PC-3 (cell line): ENCODE measurements around the gene TRMT10B.

ENCODE experiments used
- EZH2 ChIP-seq: fragments of 300-600 bp; sonication (generic); IDR thresholded peaks from one replicate; pipeline ENCODE4 v1.6.1; 2017; ENCODE audit warnings: antibody characterized with exemption, mild to moderate bottlenecking, low read length; ENCODE audit not compliant: unreplicated experiment
- EZH2phosphoT487 ChIP-seq: fragments of 300-600 bp; sonication (generic); IDR thresholded peaks from 2 replicates; pipeline ENCODE4 v1.6.1; 2018; ENCODE audit warnings: mild to moderate bottlenecking, antibody characterized with exemption, low read length, borderline replicate concordance
- TF ChIP-seq, protein P1 (sequence below): fragments of 300-600 bp; sonication (generic); conservative IDR thresholded peaks from 2 replicates; pipeline ENCODE4 v1.5.1; 2017; ENCODE audit warnings: antibody characterized with exemption, low read depth, mild to moderate bottlenecking, low read length

DNA sequence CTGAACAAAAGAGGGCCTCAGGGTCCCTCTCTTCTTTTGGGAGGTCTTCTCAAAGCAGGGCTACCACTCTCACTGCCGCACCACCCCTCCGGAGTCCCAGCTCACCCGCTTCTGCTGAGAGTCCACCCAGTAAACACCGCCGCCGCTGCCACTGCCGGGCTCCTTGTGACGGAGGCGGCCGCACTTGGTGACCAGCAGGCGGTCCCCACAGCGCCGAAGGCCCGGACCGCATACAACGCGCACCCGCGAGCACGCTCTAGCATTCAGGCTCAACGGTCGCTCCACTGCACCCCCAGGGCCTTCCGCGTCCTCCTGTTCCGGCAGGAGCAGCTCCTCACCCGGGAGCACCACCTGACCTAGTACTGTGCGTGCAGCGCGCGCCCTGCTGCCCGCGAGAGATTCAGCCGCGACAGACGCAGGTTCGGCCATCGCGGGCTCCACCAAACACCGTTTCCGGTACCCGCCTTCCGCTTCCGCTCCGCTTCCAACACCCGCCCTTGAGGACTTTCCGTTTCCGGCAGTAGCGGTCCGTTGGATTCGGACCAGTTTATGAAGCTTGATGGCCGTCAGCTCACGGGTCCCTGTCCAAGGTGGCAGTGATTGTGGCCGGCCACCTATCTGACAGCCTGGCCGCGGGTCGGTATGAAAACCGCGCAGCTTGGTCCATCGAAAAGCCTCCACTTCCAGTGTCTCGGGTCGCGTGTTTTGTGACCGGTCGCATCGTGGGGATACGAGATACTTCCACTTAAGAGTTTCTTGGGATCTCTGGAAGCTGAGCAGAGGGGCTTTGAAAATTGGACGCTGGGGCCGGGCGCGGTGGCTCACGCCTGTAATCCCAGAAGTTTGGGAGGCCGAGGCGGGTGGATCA lies 31.2 kb downstream of the TRMT10B start, which contains the start of gene EXOSC3:
- TF ChIP-seq, protein P1, sequence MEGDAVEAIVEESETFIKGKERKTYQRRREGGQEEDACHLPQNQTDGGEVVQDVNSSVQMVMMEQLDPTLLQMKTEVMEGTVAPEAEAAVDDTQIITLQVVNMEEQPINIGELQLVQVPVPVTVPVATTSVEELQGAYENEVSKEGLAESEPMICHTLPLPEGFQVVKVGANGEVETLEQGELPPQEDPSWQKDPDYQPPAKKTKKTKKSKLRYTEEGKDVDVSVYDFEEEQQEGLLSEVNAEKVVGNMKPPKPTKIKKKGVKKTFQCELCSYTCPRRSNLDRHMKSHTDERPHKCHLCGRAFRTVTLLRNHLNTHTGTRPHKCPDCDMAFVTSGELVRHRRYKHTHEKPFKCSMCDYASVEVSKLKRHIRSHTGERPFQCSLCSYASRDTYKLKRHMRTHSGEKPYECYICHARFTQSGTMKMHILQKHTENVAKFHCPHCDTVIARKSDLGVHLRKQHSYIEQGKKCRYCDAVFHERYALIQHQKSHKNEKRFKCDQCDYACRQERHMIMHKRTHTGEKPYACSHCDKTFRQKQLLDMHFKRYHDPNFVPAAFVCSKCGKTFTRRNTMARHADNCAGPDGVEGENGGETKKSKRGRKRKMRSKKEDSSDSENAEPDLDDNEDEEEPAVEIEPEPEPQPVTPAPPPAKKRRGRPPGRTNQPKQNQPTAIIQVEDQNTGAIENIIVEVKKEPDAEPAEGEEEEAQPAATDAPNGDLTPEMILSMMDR: no peak
- no peak for TF ChIP-seq EZH2
- no peak for TF ChIP-seq EZH2phosphoT487
